SK-N-DZ (cell line): ENCODE data around the gene CASP9.
"Not testable (repeated sequence)": the region's sequence is repeated elsewhere in the genome, so short reads cannot be mapped to it uniquely, and the experiment has no call there.

Experiments
- DNase-seq: peaks from one replicate; pipeline ENCODE4 v3.0.0-alpha.2; 2015; ENCODE audit warnings: low spot score

The CASP9 gene

DNA sequence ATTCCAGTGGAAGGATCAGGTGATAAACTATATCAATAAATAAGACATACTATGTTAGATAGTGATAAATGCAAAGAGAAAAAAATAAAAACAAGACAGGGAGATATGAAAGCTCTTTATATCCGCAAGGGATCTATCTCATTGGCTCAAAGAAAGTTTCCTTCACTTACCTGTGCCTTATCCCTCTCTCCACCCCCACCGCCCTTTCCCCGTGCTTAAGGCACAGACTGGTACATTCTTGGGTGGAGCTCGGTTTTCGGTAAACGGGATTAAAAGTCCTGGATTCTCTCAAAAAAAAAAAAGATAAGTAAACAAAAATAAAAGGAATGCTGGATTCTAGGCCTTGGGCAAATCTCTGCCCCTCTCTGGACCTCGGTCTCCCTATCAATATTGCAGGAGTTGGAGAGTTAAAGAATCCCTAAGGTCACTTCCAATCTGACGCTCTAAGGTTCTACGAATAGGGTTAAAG, 2.0 kb upstream of the CASP9 start:
- no peak for DNase-seq

DNA sequence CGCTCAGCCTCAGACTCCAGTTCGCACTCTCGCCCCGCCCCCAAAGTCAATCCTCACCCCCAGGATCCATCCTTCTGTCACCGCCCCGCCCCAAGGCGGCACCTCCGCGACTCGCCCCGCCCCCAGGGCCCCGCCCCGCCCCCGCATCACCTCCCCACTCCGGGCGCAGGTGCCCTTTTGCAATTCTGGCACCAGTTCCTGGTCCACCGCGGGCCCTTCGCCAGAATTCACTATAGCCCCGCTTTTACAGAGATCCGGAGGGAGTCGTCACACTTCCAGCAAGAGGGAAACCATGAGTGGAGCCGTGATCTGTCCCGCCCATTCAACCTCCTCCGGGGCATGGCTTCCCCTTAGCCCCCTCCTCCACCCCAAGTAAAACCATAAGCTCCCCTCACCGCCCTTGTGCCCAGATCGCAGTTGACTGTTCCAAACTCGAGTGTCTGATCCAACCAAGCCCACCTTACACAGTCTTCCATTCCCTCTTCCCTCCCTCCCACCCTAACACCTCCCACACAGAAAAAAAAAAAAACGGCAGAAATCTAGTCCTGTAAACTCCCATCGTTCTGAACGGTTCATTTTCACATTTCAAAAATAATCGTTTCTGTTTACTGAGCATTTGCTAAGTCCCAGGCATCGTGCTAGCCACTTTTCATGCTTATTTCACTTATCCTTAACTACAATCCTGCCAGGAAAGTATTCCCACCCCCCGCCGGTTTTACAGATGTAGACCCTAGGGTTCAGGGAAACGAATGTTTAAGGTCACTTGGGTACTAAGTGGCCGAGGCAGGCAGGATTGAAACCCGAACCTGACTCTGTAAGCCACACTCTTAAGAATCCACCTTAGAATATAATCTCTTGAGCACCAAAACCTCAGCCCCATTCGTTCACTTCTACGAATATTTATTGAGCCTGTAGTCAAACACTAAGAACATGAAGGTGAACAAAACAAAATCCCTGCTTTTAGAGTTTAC, 1.3 kb upstream of the CASP9 start:
- DNase-seq, result no peak

DNA sequence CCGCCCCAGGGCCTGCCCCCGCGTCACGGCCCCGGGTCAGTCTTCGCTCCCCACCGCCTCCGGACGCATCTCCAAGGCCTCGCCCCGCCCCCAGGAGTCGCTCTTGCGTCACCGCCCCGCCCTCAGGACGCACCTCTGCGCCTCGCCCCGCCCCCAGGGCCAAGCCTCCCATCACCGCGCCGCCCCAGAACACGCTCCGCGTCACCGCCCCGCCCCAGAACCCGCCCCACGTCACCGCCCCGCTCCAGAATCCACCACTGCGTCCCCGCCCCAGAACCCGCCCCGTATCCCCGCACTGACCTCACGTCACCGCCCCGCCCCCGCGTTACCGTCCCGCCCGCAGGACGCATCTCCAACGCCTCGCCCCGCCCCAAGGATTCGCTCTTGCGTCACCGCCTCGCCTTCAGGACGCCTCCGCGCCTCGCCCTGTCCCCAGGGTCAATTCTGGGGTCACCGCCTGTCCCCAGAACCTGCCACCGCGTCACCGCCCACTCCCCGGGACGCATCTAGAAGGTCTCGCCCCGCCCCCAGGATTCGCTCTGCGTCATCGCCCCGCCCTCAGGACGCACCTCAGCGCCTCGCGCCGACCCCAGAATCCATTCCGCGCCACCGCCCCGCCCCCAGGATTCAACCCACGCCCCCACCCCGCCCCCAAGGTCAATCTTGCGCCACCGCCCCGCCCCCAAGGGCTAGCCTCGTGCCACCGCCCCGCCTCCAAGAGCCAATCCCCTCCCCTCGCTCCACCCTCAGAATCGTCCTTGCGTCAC, 451 bp upstream of the CASP9 start:
- peak; percentile 91 for DNase-seq

DNA sequence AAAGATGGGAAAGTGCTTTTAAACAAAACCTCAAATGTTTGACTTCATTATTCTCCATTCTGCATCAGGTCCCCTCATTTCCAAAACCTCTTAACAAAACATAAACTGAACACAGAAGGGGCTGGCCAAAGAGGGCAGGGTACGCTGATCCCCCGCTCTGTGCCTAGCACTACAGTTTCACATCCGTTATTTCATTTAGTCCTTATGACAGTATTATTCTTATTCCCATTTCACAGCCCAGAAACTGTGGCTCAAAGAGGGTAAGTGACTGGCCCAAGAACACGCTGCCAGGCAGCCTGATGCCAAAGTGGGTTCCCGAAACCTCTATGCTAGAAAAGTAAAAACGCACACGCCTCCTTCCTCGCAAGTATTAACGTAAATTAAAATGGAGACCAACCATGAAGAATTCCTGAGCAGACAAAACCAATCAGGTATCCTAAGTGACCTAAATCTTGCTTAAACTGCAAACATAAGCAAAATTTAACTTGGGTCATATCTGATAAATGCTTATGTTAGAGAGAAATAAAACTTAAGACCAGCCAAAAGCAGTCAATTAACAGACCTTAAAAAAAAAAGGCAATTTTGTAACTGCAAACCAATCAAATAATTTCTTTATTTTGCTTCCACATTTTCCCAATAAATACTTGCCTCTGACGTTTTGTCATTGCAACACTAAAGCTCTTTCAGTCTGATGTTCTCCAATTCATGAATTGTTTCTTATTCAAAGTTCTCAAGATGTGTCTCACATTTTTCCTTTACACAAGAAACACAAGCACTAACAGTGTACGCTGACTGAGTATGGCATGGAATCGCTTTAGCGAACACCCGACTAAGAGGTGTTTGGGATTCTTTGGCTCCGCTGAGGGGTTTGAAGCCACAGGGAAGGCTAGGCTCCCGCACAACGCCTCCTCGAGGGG, 653 bp downstream of the CASP9 start:
- DNase-seq, result no peak

DNA sequence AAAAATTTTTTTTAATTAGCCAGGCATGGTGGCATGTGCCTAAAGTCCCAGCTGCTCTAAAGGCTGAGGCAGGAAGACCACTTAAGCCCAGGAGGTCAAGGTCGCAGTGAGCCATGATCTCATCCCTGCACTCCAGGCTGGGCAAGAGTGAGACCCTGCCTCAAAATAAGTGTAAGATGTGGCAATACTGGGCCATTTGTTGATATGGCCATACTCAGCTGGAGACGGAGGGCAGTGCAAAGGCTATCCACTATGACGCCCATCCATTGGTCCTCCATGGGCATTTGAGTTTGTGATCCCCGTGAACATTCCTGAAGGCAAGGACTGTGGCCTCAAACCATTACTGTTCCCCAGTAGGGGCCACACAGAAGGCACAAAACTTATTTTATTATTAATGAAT, 1.5 kb downstream of the CASP9 start:
- no peak for DNase-seq

DNA sequence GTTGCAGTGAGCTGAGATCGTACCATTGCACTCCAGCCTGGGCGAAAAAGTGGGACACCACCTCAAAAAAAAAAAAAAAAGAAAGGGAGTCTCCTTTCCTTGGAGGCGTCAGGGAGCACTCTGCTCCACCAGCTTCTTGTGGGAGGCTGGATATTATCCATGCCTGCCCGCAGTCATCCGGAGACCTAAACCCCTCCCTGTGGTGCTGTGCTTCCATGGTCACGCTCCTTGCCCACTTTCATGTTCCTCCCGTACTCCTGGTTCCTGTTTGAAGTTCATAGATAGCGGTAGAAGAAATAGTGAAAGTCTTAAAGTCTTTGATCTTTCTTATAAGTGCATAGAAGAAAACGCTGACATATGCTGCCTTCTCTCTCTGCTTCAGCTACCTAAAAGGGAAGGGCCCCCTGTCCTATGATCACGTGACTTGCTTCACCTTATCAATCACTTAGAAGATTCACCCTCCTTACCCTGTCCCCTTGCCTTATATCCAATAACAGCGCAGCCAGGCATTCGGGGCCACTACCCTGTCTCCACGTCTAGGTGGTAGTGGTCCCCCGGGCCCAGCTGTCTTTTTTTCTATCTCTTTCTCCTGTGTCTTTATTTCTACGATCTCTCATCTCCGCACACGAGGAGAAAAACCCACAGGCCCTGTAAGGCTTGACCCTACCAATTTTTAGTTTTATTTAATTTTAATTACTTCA, 2.7 kb downstream of the CASP9 start:
- not testable (repeated sequence) for DNase-seq

DNA sequence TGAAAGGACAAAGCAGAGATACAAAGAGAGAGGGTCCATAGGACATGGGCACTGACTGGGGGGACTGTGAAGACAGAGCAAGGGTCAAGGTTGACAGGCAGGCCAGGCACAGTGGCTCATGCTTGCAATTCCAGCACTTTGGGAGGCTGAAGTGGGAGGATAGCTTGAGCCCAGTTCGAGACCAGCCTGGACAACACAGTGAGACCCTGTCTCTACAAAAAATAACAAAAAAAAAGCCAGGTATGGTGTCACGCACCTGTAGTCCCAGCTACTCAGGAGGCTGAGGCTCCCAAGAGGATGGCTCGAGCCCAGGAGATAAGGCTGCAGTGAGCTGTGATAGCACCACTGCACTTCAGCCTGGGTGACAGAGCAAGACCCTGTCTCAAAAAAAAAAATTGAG, 4.4 kb downstream of the CASP9 start:
- DNase-seq, result no peak

DNA sequence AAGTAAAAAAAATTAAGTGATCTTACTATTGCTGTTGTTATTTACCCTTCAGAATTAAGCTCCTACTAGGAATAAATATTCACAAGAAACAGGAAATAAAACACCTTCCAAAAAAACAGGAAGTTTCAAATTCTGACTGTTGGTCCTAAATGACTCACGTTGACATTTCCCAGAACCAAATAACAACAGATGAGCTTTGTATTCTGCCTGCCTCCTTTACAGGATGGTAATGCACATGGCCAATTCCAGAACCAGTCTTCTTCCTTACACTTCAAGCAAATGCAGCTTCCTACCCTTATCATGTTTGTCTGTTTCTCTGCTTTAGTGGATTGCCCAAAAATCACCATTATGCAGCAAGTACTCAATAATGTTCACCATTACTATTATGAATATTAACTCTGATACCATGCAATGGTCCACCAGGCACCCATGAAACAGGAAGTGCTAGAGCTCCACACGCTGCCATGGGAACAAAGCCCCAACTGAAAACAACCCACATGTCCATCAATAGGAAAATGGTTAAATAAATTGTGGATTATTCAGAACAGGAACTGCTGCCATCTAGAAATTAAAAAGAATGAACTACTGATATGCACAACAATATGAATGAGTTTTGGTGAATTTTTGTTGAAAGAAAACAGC, 8.9 kb downstream of the CASP9 start:
- no peak for DNase-seq

DNA sequence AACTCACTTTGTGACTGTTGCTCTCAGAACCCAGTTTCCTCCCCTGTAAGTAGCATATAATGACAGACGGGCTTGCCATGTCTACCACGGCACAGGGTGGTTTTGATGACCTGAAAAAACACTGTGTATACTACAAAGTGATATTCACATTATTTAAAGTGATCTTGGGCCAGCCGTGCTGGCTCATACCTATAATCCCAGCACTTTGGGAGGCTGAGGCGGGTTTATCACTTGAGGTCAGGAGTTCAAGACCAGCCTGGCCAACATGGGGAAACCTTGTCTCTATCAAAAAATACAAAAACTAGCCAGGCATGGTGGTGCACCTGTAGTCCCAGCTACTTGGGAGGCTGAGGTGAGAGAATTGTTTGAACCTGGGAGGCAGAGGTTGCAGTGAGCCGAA, 9.5 kb downstream of the CASP9 start:
- not testable (repeated sequence) for DNase-seq

DNA sequence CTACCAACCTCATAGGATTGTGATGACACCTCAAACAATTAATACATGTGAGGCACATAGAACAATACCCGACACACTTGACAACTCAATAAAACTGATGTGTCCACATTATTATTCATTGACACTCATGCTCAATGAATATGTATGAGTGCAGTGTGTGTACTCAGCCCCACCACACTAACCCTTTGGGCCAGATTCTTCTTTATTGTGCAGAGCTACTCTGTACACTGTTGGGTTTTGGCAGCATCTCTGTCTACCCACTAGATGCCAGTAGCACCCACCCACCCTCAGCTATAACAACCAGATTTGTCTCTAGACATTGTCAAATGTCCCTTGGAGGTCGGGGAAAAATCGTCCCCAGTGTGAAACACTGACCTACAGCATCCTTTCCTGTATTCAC, 10.1 kb downstream of the CASP9 start:
- no peak for DNase-seq

DNA sequence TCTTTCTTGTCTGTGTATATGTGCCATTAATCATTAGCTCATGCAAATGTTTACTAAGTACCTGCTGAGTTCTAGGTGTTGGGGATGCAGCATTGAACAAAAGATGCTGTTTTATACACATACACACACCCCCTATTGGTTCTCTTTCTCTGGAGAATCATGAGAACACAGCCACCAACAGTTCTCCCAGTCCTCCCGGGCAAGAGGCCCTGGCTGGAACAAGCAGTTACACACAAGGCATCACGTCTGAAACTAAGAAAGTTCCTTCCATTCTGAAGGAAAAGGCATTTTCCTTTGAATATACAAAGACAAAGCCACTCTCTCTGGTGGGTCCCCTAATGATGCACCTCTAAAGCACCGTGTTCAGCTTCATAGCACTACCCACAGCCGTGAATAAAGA, 10.8 kb downstream of the CASP9 start:
- no peak for DNase-seq

DNA sequence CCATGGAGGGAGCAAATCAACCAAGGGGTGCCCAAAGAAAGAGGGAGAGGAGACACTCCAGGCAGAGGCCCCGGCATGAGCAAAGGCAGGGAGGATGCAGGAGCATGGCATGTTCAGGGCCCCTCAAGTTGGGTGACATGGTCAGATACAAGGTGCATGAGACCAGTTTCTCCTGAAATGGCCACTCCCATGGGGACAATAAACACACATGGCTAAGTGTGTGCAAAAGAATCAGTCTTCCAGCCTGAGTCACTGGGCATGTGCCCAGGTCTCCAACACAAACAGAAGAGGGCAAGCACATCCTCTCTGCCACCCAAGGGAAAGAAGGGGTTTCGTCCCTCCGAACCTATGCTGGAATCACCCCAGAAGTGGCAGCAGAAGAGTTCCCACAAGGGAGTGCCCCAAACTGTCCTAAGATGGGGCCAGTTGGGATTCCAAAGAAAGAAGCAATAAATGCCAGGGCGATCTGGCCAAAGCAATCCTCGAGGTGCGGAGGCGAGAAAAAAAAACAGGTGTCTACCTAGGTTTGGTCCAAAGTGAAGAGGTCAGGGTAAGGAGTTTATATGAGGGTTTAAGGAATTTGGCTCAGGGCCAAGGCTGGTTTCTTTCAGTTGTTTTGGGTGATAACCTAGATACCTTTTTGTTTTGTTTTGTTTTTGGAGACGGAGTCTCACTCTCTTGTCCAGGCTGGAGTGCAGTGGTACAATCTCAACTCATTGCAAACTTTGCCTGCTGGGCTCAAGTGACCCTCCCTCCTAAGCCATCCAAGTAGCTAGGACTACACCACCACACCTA, 13.2 kb downstream of the CASP9 start:
- DNase-seq, result no peak

DNA sequence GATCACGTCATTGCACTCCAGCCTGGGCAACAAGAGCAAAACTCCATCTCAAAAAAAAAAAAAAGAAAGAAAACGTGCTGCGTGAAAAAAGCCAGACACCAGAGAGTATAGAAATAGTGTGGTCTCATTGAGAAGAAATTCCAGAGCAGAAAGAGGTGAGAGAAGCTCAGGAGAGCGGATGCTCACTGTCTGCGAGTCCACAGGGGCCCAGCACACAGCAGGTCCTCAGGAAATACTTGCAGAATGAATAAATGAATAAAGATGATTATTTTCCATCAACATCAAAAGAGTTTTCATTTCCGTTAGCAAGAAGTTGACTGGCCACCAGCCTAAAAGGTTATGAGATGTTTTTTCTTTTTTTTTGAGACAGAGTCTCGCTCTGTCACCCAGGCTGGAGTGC, 14.4 kb downstream of the CASP9 start:
- DNase-seq, result no peak

DNA sequence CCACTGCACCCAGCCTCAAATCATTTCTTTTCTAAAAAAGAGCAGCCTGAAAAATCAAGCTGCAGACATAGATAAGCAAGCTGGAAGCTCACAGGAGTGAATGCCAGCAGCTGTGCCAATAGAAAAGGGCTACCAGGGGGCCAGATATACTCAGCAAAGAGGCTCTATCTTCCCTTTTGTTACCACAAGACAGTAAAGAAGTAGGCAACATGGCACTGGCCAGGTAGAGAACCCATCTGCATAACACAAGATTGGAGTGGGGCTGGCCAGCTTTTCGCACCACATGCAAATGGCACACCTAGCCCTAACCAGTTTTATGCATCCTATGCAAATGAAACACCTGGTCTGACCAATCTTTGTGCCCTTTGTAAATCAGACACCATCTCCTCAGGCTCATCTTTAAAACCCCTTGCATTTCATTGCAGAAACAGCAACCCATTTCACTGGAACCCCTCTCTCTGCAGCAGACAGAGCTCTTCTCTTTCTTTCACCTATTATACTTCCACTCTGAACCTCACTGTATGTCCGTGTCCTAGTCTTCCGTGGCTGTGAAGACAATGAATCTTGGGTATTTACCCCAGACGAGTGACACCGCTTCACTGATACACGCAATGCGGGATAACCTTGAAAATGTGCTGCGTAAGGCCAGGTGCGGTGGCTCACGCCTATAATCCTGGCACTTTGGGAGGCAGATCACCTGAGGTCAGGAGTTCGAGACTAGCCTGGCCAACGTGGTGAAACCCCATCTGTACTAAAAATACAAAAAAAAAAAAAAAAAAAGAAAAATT, 15.1 kb downstream of the CASP9 start:
- no peak for DNase-seq

DNA sequence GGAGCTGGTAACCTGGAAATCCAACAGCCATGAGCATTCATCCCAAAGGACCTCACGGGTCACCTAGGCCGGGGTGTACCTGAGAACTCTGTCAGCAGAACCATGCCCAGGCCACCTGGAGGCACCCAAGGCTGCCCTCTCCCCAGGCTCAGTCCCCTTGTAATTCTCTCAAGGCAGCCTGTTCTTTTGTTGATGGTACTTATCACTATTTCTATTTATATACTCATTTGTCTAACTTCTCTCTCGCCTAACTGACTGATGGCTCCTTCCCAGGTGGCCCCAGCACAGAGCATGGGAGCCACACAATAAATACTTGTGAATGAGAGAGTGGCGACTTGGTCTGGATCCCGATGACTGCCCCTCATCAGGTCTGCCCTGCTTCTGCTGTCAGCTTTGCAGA, 16.7 kb downstream of the CASP9 start:
- DNase-seq, result no peak

DNA sequence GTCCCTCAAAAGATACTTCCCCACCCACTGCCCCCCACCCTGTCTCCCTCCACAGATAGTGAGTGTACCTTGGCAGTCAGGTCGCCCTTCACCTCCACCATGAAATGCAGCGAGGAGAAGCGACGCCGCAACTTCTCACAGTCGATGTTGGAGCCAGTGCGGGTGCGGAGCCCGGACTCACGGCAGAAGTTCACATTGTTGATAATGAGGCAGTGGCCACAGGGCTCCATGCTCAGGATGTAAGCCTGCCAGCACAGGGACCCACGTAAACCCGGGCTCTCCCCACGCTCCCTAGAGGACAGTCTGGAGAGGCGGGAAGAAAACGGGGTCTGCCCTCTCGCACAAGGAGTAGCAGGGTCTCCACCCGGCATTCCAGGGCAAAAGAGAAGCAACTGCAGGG, 17.2 kb downstream of the CASP9 start:
- DNase-seq, result no peak

DNA sequence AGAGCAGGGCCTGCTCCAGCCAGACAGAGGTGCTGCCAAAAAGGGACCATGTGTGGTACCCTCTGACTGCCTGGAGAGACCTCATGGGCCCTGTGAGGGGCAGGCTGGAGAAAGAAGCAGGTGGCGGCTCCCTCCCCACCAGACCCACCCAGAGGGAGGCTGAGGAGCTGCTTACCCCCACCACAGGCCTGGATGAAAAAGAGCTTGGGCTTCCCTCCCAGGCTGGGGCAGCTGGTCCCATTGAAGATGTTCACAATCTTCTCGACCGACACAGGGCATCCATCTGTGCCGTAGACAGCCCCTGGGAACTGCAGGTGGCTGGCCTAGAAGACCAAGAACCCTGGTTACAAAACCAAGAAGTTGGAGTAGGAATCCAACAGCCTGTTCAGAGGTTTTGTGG, 19.6 kb downstream of the CASP9 start:
- DNase-seq, result no peak

DNA sequence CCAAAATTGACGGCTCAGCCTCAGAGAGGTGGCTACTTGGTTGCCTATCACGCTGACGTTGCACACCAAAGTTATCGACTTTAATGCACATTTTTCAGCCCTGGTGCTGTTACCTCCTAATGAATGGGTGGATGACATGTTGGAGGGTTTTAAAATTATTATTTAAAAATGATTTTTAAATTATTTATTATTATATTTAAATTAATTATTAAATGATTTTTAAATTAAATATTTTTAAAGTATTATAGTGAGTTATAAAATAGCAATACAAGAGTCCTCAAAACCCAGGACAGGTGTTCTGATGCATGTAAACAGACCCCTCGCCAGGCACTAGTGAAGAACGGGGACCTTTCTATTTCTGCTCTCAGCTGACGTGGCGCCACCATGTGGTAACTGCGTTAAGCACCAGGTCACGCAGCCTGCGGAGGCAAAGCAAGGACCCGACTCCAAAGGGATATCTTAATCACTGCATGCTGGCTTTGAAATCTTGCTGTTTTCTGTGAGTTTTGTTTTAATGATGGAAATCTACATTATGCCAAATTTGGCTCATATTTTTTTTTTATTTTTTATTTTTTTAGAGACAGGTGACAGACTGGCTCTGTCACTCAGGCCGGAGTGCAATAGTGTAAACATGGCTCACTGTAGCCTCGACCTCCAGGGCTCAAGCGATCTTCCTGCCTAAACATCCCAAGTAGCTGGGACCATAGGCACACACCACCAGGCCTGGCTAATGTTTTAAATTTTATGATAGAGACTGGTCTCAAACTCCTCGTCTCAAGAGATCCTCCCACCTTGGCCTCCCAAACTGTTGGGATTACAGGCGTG, 22.6 kb downstream of the CASP9 start:
- peak; percentile 55 for DNase-seq
